PC-9 (cell line): ENCODE data around the gene NTF3. TPM values are rescaled to one million over a fixed set of nuclear protein-coding genes. Genes with fewer than 3 reads are reported as not detected.

Source experiments
- Bru-seq: library from RNA; stranded (reverse); fragments of 400-500 nt; gene quantifications from one replicate; lab custom pipeline; 2021; lab: Mats Ljungman, UMichigan
- BruChase-seq, 2 experiments: library from RNA; stranded (reverse); fragments of 400-500 nt; gene quantifications; one replicate each; lab custom pipeline; 2021; lab: Mats Ljungman, UMichigan
- BruUV-seq: library from RNA; stranded (reverse); fragments of 400-500 nt; replicated peaks from 2 replicates; lab custom pipeline; 2021; lab: Mats Ljungman, UMichigan
- CTCF ChIA-PET: fragments of 300-600 bp; sonication (Branson Sonifier 250); formaldehyde crosslinking; loops from one replicate; lab custom pipeline; 2022; ENCODE audit warnings: antibody characterized with exemption; lab: Charles Lee
- POLR2A ChIA-PET: fragments of 300-600 bp; sonication (Branson Sonifier 250); formaldehyde crosslinking; loops from one replicate; lab custom pipeline; 2022; ENCODE audit warnings: antibody characterized with exemption; ENCODE audit not compliant: unreplicated experiment; lab: Charles Lee
- DNase-seq, 2 experiments: peaks; one replicate each; pipeline versions ENCODE4 v3.0.0 to v3.0.0-alpha.2; 2015 to 2022; ENCODE audit warnings: mixed read lengths in 1 of 2
- H2AFZ ChIP-seq: fragments of 200-600 bp; sonication (generic); 2 replicates; pipeline ENCODE4 v1.8.1; 2017; ENCODE audit warnings: antibody characterized with exemption
- H3F3A ChIP-seq: fragments of 200-600 bp; sonication (generic); 2 replicates; pipeline ENCODE4 v1.8.1; 2017; ENCODE audit warnings: antibody characterized with exemption, mild to moderate bottlenecking, low read depth; ENCODE audit not compliant: insufficient read depth
- H3K27ac ChIP-seq: fragments of 200-600 bp; sonication (generic); 2 replicates; pipeline ENCODE4 v1.6.1; 2016; ENCODE audit warnings: mixed run types
- H3K27me3 ChIP-seq: fragments of 200-600 bp; sonication (generic); 2 replicates; pipeline ENCODE4 v1.6.1; 2016; ENCODE audit warnings: low read depth, mixed run types; ENCODE audit not compliant: insufficient read depth
- H3K36me3 ChIP-seq: fragments of 200-600 bp; sonication (generic); 2 replicates; pipeline ENCODE4 v1.6.1; 2016; ENCODE audit warnings: low read depth, mixed run types
- H3K4me1 ChIP-seq: fragments of 200-600 bp; sonication (generic); replicated peaks from 2 replicates; pipeline ENCODE4 v1.6.1; 2016; ENCODE audit warnings: mixed run types; ENCODE audit not compliant: insufficient read depth
- H3K4me2 ChIP-seq: fragments of 200-600 bp; sonication (generic); 2 replicates; pipeline ENCODE4 v1.6.1; 2017; ENCODE audit warnings: mixed run types
- H3K4me3 ChIP-seq: fragments of 200-600 bp; sonication (generic); 2 replicates; pipeline ENCODE4 v1.6.1; 2016; ENCODE audit warnings: mixed run types
- H3K79me2 ChIP-seq: fragments of 200-600 bp; sonication (generic); 2 replicates; pipeline ENCODE4 v1.6.1; 2017; ENCODE audit warnings: low read depth, mixed run types
- H3K9me2 ChIP-seq: fragments of 200-600 bp; sonication (generic); 2 replicates; pipeline ENCODE4 v1.8.1; 2017; ENCODE audit warnings: mild to moderate bottlenecking; ENCODE audit not compliant: insufficient read depth
- H3K9me3 ChIP-seq: fragments of 200-600 bp; sonication (generic); 2 replicates; pipeline ENCODE4 v1.8.1; 2016; ENCODE audit warnings: low read depth; ENCODE audit not compliant: insufficient read depth
- H4K20me1 ChIP-seq: fragments of 200-600 bp; sonication (generic); 2 replicates; pipeline ENCODE4 v1.8.1; 2017; ENCODE audit not compliant: insufficient read depth
- EZH2 ChIP-seq: fragments of 200-600 bp; sonication (generic); IDR thresholded peaks from 2 replicates; pipeline ENCODE4 v1.8.0; 2017; ENCODE audit warnings: antibody characterized with exemption, low read depth
- intact Hi-C: fragments of 100-400 bp; cut with micrococcal nuclease; formaldehyde crosslinking; loops from one replicate; pipeline ENCODE4 v1.10.0; 2022; ENCODE audit not compliant: unreplicated experiment
- long read RNA-seq: library from polyadenylated mRNA; stranded (forward); transcript quantifications from one replicate; pipeline ENCODE4 v2.0.0, GENCODE V29; 2022
- total RNA-seq: library from RNA; stranded (reverse); gene quantifications from 2 replicates; pipeline ENCODE4 v1.2.3, GENCODE V29; 2021
- TF ChIP-seq, protein P1 (sequence below): fragments of 200-600 bp; sonication (generic); conservative IDR thresholded peaks from 2 replicates; pipeline ENCODE4 v1.6.1; 2017; ENCODE audit warnings: mixed run types, antibody characterized with exemption, mild to moderate bottlenecking, moderate library complexity

Gene NTF3
- total RNA-seq: not detected in 2 replicates
- Bru-seq, nascent RNA: percentile 7 among the genes with signal in this experiment
- percentile 7 among the genes with signal in this experiment for BruChase-seq, experiment 1, labeled RNA remaining after a 2-hour chase
- BruChase-seq, experiment 2, labeled RNA remaining after a 6-hour chase: percentile 4 among the genes with signal in this experiment
- long read RNA-seq: 0 reads

DNA sequence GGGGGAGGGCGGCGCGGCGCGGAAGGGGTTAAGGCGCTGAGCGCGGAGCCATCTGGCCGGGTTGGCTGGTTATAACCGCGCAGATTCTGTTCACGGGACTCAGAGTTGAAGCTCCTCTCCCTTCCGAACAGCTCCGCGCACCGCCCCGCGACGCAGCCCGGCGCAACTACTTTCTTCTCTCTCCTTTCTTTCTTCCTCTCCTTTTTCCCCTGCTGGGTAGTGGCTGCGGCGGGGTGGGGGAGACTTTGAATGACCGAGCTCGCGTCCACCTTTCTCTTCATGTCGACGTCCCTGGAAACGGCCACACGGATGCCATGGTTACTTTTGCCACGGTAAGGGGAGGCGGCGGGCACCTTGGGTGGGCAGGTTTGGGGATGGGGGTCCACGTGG is at the start of gene NTF3:
TSS of gene NTF3 (plus strand) at position 98 of the 390 bp plus-strand sequence. CDS start at position 315, 217 bp downstream.
- H3K36me3 ChIP-seq: no peaks in the 10 kb centered on the region
- CTCF ChIA-PET: no interaction called here
- POLR2A ChIA-PET: no interaction called here
- DNase-seq: no peak
- intact Hi-C loops: no loop called here
- H3K79me2 ChIP-seq: no peaks in the 10 kb centered on the region
- H4K20me1 ChIP-seq: no peaks in the 10 kb centered on the region
- no TSS peak for BruUV-seq
- no peaks in the 10 kb centered on the region for H3K9me2 ChIP-seq
- TF ChIP-seq EZH2: no peak
- TF ChIP-seq, protein P1, sequence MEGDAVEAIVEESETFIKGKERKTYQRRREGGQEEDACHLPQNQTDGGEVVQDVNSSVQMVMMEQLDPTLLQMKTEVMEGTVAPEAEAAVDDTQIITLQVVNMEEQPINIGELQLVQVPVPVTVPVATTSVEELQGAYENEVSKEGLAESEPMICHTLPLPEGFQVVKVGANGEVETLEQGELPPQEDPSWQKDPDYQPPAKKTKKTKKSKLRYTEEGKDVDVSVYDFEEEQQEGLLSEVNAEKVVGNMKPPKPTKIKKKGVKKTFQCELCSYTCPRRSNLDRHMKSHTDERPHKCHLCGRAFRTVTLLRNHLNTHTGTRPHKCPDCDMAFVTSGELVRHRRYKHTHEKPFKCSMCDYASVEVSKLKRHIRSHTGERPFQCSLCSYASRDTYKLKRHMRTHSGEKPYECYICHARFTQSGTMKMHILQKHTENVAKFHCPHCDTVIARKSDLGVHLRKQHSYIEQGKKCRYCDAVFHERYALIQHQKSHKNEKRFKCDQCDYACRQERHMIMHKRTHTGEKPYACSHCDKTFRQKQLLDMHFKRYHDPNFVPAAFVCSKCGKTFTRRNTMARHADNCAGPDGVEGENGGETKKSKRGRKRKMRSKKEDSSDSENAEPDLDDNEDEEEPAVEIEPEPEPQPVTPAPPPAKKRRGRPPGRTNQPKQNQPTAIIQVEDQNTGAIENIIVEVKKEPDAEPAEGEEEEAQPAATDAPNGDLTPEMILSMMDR: no peak
- H3K4me3 ChIP-seq: no peak within 1 kb of the TSS
- H3K27ac ChIP-seq: no peak within 1 kb of the TSS
- H3K9me3 ChIP-seq: no peaks in the 10 kb centered on the region
- H3K4me1 ChIP-seq: no peaks in the 10 kb centered on the region
- H3F3A ChIP-seq: no peaks in the 10 kb centered on the region
- no peak within 1 kb of the TSS for H3K4me2 ChIP-seq
- no peak within 1 kb of the TSS for H2AFZ ChIP-seq
- peaks cover 37% of the 10 kb centered on the region for H3K27me3 ChIP-seq

DNA sequence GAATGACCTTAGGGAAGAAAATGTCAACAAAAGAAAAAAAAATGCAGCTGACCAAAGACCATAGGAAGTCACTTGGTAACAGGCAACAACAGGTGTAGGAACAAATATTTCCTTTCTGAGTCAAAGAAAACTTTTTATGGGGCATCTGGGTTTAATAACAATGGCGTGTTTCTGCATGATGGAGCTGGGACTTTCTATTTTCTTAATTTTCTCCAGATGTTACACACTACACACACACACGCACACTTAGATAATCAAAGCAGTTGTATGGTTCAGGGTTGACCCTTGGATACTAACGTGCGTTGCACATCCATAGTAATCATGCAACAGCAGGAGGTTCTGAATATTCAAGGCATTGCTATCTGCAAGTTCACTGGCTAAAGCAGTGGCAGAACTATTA is 47.9 kb upstream of the NTF3 start:
- Histone ChIP-seq H3K9me2 (no peaks in the 10 kb centered on the region), H3K36me3 (no peaks in the 10 kb centered on the region), H3K4me1 (peaks cover 23% of the 10 kb centered on the region), H3F3A (no peaks in the 10 kb centered on the region), H3K27me3 (no peaks in the 10 kb centered on the region), H2AFZ (no peak overlapping the region), H3K9me3 (no peaks in the 10 kb centered on the region), H3K27ac (no peak overlapping the region), H3K79me2 (no peaks in the 10 kb centered on the region), H4K20me1 (no peaks in the 10 kb centered on the region), H3K4me3 (no peak overlapping the region), H3K4me2 (no peak overlapping the region)
- intact Hi-C loops: no loop called here
- TF ChIP-seq, protein P1: no peak
- no peak for TF ChIP-seq EZH2
- ChIA-PET POLR2A (no interaction called here), CTCF (no interaction called here)
- no peak for DNase-seq
- BruUV-seq: no TSS peak

DNA sequence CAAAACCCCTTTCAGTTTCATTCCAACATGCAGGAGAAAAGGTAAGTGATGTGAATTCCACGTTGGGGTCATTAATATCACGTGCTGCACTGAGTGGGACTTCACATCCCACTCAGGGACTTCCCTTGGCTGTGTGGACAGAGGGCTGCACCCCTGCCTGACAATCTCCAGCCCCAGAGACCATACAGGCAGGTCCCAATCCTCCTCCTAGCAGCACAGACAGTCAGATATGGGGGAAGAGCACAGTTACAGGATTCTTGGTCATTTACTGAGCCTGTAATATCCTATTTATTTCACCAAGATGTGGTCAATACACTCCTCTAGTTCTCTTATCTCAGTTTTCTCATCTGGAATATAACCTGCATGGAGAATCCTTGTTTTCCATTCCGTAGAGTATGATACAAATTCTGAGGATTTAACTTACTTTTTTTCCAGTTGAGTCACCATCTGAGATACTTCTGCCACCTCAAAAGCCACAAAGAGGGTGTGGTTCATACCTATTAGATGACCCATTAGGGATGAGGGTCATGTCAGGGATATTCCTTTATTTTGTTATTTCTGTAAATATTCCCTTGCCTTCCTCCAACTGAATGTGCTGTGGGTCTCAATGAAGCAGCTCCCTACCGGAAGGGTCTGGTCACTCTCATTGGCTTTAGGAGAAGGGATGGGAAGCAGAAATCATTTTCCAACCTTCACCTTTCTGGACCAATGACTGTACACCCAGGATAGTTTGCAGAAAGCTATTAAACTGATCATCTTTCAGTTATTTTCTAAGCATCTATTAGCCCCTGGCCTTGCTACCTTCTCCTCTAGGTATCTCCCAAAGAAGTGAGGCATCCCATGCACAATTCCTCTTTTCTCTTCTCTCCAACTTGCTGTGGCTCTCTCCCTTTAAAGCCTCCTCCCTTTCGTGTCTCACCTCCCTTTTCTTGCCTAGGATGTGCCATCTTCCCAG is 43.0 kb upstream of the NTF3 start:
- Histone ChIP-seq H3K9me3 (no peaks in the 10 kb centered on the region), H3K9me2 (no peaks in the 10 kb centered on the region), H4K20me1 (no peaks in the 10 kb centered on the region), H3K27me3 (no peaks in the 10 kb centered on the region), H3K4me2 (peak overlapping the region; percentile 48), H3K27ac (peak overlapping the region; percentile 61), H3K36me3 (no peaks in the 10 kb centered on the region), H3K4me3 (no peak overlapping the region), H3K4me1 (peaks cover 17% of the 10 kb centered on the region), H3K79me2 (no peaks in the 10 kb centered on the region), H3F3A (no peaks in the 10 kb centered on the region), H2AFZ (no peak overlapping the region)
- DNase-seq: peak in 1 of 2 experiments; percentile 81
- CTCF ChIA-PET: no interaction called here
- TF ChIP-seq EZH2: no peak
- TF ChIP-seq, protein P1: no peak
- intact Hi-C loops: no loop called here
- BruUV-seq: no TSS peak
- POLR2A ChIA-PET: no interaction called here
